Peyer's patch (tissue), 4 donors: ENCODE measurements around the gene APOE. TPM values are rescaled to one million over a fixed set of nuclear protein-coding genes. Genes with fewer than 3 reads are reported as not detected.
"Not testable (repeated sequence)": the region's sequence is repeated elsewhere in the genome, so short reads cannot be mapped to it uniquely, and the experiment has no call there.

Source experiments
- DNase-seq, 3 donors: peaks; one replicate each; pipeline ENCODE4 v3.0.0-alpha.2; 2017 to 2019
- H3K27ac ChIP-seq, 4 donors: fragments of 200-600 bp; sonication (generic); one replicate each; pipeline ENCODE4 v1.5.1; 2016 to 2019
- H3K27me3 ChIP-seq, 2 donors: fragments of 200-600 bp; sonication (generic); one replicate each; pipeline ENCODE4 v1.5.1; 2019
- H3K36me3 ChIP-seq, 3 donors: fragments of 200-600 bp; sonication (generic); one replicate each; pipeline ENCODE4 v1.5.1; 2016 to 2019
- H3K4me1 ChIP-seq, 4 donors: fragments of 200-600 bp; sonication (generic); one replicate each; pipeline ENCODE4 v1.5.1; 2016 to 2019
- H3K4me3 ChIP-seq, 4 donors: fragments of 200-600 bp; sonication (generic); 1 replicate in 3 of 4; 2 replicates in 1 of 4; pipeline ENCODE4 v1.5.1; 2016 to 2019; ENCODE audit warnings: mild to moderate bottlenecking in 1 of 4
- H3K9me3 ChIP-seq, 4 donors: fragments of 200-600 bp; sonication (generic); one replicate each; pipeline ENCODE4 v1.5.1; 2016 to 2019; ENCODE audit warnings: mild to moderate bottlenecking in 1 of 4
- CTCF ChIP-seq, 6 experiments: fragments of 450-650 bp in 4 of 6; fragments of 200-600 bp in 2 of 6; sonication (generic) in 1 of 6; IDR thresholded peaks; one replicate each; pipeline ENCODE4 v1.5.1; 2017 to 2019; ENCODE audit warnings: antibody characterized with exemption in 6 of 6, mild to moderate bottlenecking in 3 of 6, moderate library complexity in 1 of 6
- POLR2A ChIP-seq, 2 donors: fragments of 450-650 bp; IDR thresholded peaks; one replicate each; pipeline ENCODE4 v1.5.1; 2017; ENCODE audit warnings: antibody characterized with exemption in 2 of 2, mild to moderate bottlenecking in 2 of 2, moderate library complexity in 2 of 2
- total RNA-seq, 4 donors: library from RNA; depleted of rRNA; stranded (reverse); fragments of >200 nt; gene quantifications; one replicate each; pipeline ENCODE4 v1.1.0, GENCODE V29; 2016

Gene APOE
- total RNA-seq, 4 donors from 2014 or later: 24.2 to 203 (median 51.6) TPM

GRCh38 chr19:44887648-44888047 lies 17.9 kb upstream of the APOE start:
- H3K36me3 ChIP-seq: peaks cover 0 to 47% (median 0%) of the 10 kb centered on the region in 3 donors
- no peaks in the 10 kb centered on the region for H3K9me3 ChIP-seq
- no peak for TF ChIP-seq CTCF (IDR thresholded peaks at IDR 0.05)
- TF ChIP-seq POLR2A (IDR thresholded peaks at IDR 0.05): no peak
- no peak overlapping the region for H3K4me3 ChIP-seq
- no peaks in the 10 kb centered on the region for H3K27me3 ChIP-seq
- no peak for DNase-seq
- H3K4me1 ChIP-seq: peaks cover 0 to 22% (median 8%) of the 10 kb centered on the region in 4 donors
- no peak overlapping the region for H3K27ac ChIP-seq

- not testable (repeated sequence) for H3K27ac ChIP-seq, DNase-seq, H3K4me3 ChIP-seq, H3K9me3 ChIP-seq, H3K27me3 ChIP-seq
- H3K4me1 ChIP-seq: peaks cover 0 to 23% (median 8%) of the 10 kb centered on the region in 4 donors
- H3K36me3 ChIP-seq: peaks cover 0 to 50% (median 0%) of the 10 kb centered on the region in 3 donors
Measured at GRCh38 chr19:44888335-44888734, 17.3 kb upstream of the APOE start.

GRCh38 chr19:44889830-44890365 lies 15.7 kb upstream of the APOE start:
- TF ChIP-seq CTCF (IDR thresholded peaks at IDR 0.05): no peak
- TF ChIP-seq POLR2A (IDR thresholded peaks at IDR 0.05): no peak
- Histone ChIP-seq H3K36me3 (peaks cover 0 to 57% (median 0%) of the 10 kb centered on the region in 3 donors), H3K27me3 (no peaks in the 10 kb centered on the region), H3K27ac (peak overlapping the region; percentile 90 to 98 (median 94)), H3K4me3 (peak overlapping the region; percentile 60 to 100 (median 64)), H3K9me3 (no peaks in the 10 kb centered on the region), H3K4me1 (peaks cover 0 to 23% (median 8%) of the 10 kb centered on the region in 4 donors)
- DNase-seq: no peak

DNA sequence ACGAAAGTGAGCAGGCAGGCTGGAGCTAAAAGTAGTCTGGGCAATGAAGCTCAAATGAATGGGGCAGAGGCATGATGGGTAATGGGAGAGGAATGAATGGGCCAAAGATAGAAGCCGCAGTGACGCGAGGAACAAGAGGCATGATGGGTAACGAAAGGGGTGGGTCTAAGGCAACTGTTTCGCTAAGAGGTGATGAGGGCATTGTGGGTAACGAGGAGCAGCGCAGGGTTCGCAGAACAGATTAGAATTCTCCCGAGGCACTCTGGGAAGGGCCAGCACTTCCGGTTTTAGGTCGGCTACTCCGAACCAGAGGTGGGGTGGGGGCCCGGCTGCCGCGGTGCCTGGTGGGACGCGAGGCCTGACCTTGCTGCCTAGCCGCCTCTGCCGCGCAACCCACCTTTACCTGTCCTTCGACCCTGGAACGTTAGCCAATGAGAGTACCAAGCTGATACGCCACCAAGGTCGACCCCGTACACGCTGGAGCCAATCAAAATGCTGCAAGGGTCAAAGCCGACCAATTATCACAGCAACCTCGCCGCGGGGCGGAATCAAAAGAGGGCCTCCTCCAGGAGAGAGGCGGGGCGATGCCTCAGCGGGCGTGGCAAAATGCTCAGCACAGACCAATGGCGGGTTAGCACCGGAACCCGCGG lies 15.1 kb upstream of the APOE start:
- no peaks in the 10 kb centered on the region for H3K27me3 ChIP-seq
- peak overlapping the region; percentile 60 to 100 (median 64) for H3K4me3 ChIP-seq
- peaks cover 0 to 23% (median 8%) of the 10 kb centered on the region in 4 donors for H3K4me1 ChIP-seq
- peak overlapping the region; percentile 90 to 98 (median 94) for H3K27ac ChIP-seq
- H3K9me3 ChIP-seq: no peaks in the 10 kb centered on the region
- TF ChIP-seq CTCF (IDR thresholded peaks at IDR 0.05) (no peak), POLR2A (IDR thresholded peaks at IDR 0.05) (peak in 1 of 2 donors; percentile 71)
- peaks cover 0 to 60% (median 0%) of the 10 kb centered on the region in 3 donors for H3K36me3 ChIP-seq
- no peak for DNase-seq

DNA sequence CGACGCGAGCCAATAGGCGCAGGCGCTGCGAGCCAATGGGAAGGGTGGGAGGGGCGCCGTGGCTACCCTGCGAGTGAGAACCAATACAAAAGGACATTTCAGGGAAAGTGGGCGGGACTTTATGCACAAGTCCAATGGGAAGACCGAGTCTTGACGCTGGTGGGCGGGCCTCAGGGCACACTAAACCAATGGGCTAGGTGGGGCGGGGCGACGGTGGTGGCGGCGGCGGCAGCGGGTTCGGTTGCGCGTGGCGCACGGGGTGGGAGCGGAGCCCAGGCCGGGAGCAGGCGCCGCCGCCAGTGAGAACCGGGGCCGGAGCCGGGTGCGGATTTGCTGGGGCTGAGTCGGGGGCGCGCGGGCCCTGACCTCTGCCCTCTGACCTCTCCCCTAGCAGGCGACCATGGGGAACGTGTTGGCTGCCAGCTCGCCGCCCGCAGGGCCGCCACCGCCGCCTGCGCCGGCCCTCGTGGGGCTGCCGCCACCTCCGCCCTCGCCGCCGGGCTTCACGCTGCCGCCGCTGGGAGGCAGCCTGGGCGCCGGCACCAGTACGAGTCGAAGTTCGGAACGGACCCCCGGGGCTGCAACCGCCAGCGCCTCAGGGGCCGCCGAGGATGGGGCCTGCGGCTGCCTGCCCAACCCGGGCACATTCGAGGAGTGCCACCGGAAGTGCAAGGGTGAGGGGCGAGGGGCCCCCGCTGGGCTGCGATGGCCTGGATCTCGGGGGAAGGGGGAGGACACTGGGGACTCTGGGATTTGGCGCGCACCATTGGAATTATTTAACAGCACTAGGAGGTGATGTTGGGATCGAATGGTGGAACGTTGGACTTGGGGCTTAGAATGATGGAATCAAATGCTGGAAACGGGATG lies 14.3 kb upstream of the APOE start, which contains the start of gene TOMM40:
TOMM40 (plus strand) TSS at position 239 of the 867 bp plus-strand sequence; CDS start at position 401, 162 bp downstream.
- H3K36me3 ChIP-seq: peaks cover 0 to 60% (median 0%) of the 10 kb centered on the region in 3 donors
- peak within 1 kb of the TSS; percentile 90 to 98 (median 94) for H3K27ac ChIP-seq
- H3K4me3 ChIP-seq: peak within 1 kb of the TSS; percentile 87 to 100 (median 95)
- TF ChIP-seq POLR2A (IDR thresholded peaks at IDR 0.05) (peak; percentile 36 to 45), CTCF (IDR thresholded peaks at IDR 0.05) (no peak)
- H3K27me3 ChIP-seq: no peaks in the 10 kb centered on the region
- H3K4me1 ChIP-seq: peaks cover 0 to 23% (median 8%) of the 10 kb centered on the region in 4 donors
- DNase-seq: peak; percentile 100
- H3K9me3 ChIP-seq: no peaks in the 10 kb centered on the region
